Cardiac muscle cell (in vitro differentiated cells and primary cell): ENCODE results near the gene CPT1A. TPM values are rescaled to one million over a fixed set of nuclear protein-coding genes. Genes with fewer than 3 reads are reported as not detected.

Source experiments
- DNase-seq, 2 donors: peaks; one replicate each; pipeline versions ENCODE4 v3.0.0 to v3.0.0-alpha.2; 2010 to 2017; ENCODE audit warnings: low read depth in 1 of 2, low spot score in 1 of 2
- H3K27ac ChIP-seq: fragments of 200-600 bp; sonication (generic); 2 replicates; pipeline ENCODE4 v1.5.1; 2016
- H3K27me3 ChIP-seq: fragments of 200-600 bp; sonication (generic); 2 replicates; pipeline ENCODE4 v1.6.0; 2016; ENCODE audit warnings: control low read depth
- H3K36me3 ChIP-seq: fragments of 200-600 bp; sonication (generic); 2 replicates; pipeline ENCODE4 v1.5.1; 2016; ENCODE audit warnings: control low read depth
- H3K4me1 ChIP-seq: fragments of 200-600 bp; sonication (generic); 2 replicates; pipeline ENCODE4 v1.8.1; 2017; ENCODE audit warnings: low read depth, mild to moderate bottlenecking, mixed run types
- H3K4me3 ChIP-seq: fragments of 200-600 bp; sonication (generic); 2 replicates; pipeline ENCODE4 v1.5.1; 2016; ENCODE audit warnings: mild to moderate bottlenecking
- H3K9me3 ChIP-seq: fragments of 200-600 bp; sonication (generic); 2 replicates; pipeline ENCODE4 v1.5.1; 2017; ENCODE audit warnings: low read depth, mild to moderate bottlenecking, control low read depth
- polyA plus RNA-seq: library from polyadenylated mRNA; unstranded; fragments of >200 nt; fragmentation: Nextera tagmentation; extraction: Ambion mirVana; gene quantifications from 2 replicates; pipeline ENCODE4 v1.2.1, GENCODE V29; 2016
- total RNA-seq: library from RNA; depleted of rRNA; stranded (reverse); fragments of >200 nt; gene quantifications from 2 replicates; pipeline ENCODE4 v1.2.3, GENCODE V29; 2016
- TF ChIP-seq, protein P1 (sequence below): IDR thresholded peaks from 2 replicates; pipeline ENCODE4 v1.5.1; 2012; ENCODE audit warnings: low read depth, mild to moderate bottlenecking, low read length

Gene CPT1A
- total and polyA plus RNA-seq, 2 experiments from 2014 or later: 2.1 to 7.4 TPM

- no peaks in the 10 kb centered on the region for H3K9me3 ChIP-seq
- no peak for DNase-seq
- TF ChIP-seq, protein P1, sequence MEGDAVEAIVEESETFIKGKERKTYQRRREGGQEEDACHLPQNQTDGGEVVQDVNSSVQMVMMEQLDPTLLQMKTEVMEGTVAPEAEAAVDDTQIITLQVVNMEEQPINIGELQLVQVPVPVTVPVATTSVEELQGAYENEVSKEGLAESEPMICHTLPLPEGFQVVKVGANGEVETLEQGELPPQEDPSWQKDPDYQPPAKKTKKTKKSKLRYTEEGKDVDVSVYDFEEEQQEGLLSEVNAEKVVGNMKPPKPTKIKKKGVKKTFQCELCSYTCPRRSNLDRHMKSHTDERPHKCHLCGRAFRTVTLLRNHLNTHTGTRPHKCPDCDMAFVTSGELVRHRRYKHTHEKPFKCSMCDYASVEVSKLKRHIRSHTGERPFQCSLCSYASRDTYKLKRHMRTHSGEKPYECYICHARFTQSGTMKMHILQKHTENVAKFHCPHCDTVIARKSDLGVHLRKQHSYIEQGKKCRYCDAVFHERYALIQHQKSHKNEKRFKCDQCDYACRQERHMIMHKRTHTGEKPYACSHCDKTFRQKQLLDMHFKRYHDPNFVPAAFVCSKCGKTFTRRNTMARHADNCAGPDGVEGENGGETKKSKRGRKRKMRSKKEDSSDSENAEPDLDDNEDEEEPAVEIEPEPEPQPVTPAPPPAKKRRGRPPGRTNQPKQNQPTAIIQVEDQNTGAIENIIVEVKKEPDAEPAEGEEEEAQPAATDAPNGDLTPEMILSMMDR: no peak
- H3K27ac ChIP-seq: no peak overlapping the region
- H3K27me3 ChIP-seq: no peaks in the 10 kb centered on the region
- no peaks in the 10 kb centered on the region for H3K36me3 ChIP-seq
- H3K4me3 ChIP-seq: no peak overlapping the region
- H3K4me1 ChIP-seq: no peaks in the 10 kb centered on the region
Measured at GRCh38 chr11:68762481-68762880, 79.2 kb downstream of the CPT1A start.

GRCh38 chr11:68761801-68762200, 79.9 kb downstream of the CPT1A start:
- no peak for DNase-seq
- TF ChIP-seq, protein P1: no peak
- Histone ChIP-seq H3K4me3 (no peak overlapping the region), H3K36me3 (no peaks in the 10 kb centered on the region), H3K9me3 (no peaks in the 10 kb centered on the region), H3K4me1 (no peaks in the 10 kb centered on the region), H3K27ac (no peak overlapping the region), H3K27me3 (no peaks in the 10 kb centered on the region)

- Histone ChIP-seq H3K4me1 (no peaks in the 10 kb centered on the region), H3K27ac (no peak overlapping the region), H3K9me3 (no peaks in the 10 kb centered on the region), H3K27me3 (no peaks in the 10 kb centered on the region), H3K36me3 (no peaks in the 10 kb centered on the region), H3K4me3 (no peak overlapping the region)
- no peak for DNase-seq
- TF ChIP-seq, protein P1: no peak
Measured at GRCh38 chr11:68759991-68760390, 81.7 kb downstream of the CPT1A start.

DNA sequence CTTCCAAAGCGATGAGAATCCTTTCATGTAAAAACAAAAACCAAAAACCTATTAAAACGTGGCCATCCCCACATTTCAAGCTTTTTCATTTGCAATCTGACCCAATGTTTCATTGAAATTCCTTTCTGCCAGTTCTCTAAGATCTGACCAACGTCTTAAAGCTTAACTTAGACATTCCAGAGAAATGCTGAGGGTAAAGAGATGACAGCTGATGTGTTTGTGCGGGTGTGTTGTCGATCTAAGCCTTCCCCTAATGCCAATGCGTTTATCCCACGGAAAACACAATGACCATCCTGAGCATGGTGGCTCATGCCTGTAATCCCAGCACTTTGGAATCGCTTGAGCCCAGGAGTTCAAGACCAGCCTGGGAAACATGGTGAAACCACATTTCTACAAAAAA, 84.0 kb downstream of the CPT1A start:
- no peaks in the 10 kb centered on the region for H3K36me3 ChIP-seq
- no peaks in the 10 kb centered on the region for H3K4me1 ChIP-seq
- H3K9me3 ChIP-seq: no peaks in the 10 kb centered on the region
- TF ChIP-seq, protein P1: no peak
- no peak overlapping the region for H3K27ac ChIP-seq
- no peak for DNase-seq
- H3K4me3 ChIP-seq: no peak overlapping the region
- no peaks in the 10 kb centered on the region for H3K27me3 ChIP-seq

GRCh38 chr11:68756171-68756766, 85.4 kb downstream of the CPT1A start:
- Histone ChIP-seq H3K36me3 (no peaks in the 10 kb centered on the region), H3K9me3 (no peaks in the 10 kb centered on the region), H3K4me3 (no peak overlapping the region), H3K27me3 (no peaks in the 10 kb centered on the region), H3K4me1 (no peaks in the 10 kb centered on the region), H3K27ac (no peak overlapping the region)
- TF ChIP-seq, protein P1: no peak
- DNase-seq: no peak

DNA sequence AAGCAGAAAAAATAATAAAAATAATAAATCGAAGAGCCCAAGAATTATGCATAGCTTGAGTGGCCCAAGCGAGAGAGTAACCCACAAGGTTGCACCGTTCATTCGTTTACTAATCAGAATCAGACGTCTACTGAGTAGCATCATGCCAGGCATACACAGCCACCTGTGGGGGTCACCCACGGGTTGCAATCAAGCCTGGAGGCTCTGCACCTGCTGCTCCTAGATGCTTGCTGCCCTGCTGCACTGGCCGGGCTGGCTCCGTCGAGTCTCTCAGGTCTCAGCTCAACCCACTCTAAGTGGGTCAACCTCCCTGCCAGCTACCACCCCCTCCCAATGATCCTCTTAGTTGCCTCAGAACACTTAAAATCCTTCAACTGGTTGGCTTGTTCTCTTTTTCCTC, 88.4 kb downstream of the CPT1A start:
- no peak overlapping the region for H3K27ac ChIP-seq
- no peaks in the 10 kb centered on the region for H3K27me3 ChIP-seq
- H3K9me3 ChIP-seq: no peaks in the 10 kb centered on the region
- no peak overlapping the region for H3K4me3 ChIP-seq
- no peaks in the 10 kb centered on the region for H3K4me1 ChIP-seq
- no peak for DNase-seq
- no peaks in the 10 kb centered on the region for H3K36me3 ChIP-seq
- TF ChIP-seq, protein P1: no peak
